HepG2 (cell line): ENCODE results near the gene SIRT7. TPM values are rescaled to one million over a fixed set of nuclear protein-coding genes. Genes with fewer than 3 reads are reported as not detected.

Experiments
- BHLHE40 ChIP-seq: IDR thresholded peaks from 2 replicates; pipeline ENCODE4 v1.6.1; 2011; ENCODE audit warnings: low read length, improper control_type of control experiment
- FOXO1 ChIP-seq: sonication (generic); formaldehyde crosslinking; IDR thresholded peaks from 2 replicates; pipeline ENCODE4 v1.4.0; 2020; ENCODE audit warnings: missing genetic modification reagents
- HIC2 ChIP-seq: sonication (generic); formaldehyde crosslinking; IDR thresholded peaks from 2 replicates; pipeline ENCODE4 v1.9.0; 2022; ENCODE audit warnings: low read depth, missing genetic modification reagents
- JUNB ChIP-seq: sonication (generic); formaldehyde crosslinking; IDR thresholded peaks from 2 replicates; pipeline ENCODE4 v1.8.0; 2022; ENCODE audit warnings: missing genetic modification reagents, mild to moderate bottlenecking, borderline replicate concordance
- JUND ChIP-seq: sonication (generic); formaldehyde crosslinking; IDR thresholded peaks from 2 replicates; pipeline ENCODE4 v1.8.0; 2022; ENCODE audit warnings: mild to moderate bottlenecking, missing genetic modification reagents
- LRRFIP1 ChIP-seq: sonication (generic); formaldehyde crosslinking; conservative IDR thresholded peaks from 2 replicates; pipeline ENCODE4 v1.4.0; 2020; ENCODE audit warnings: missing genetic modification reagents
- MTF2 ChIP-seq: sonication (generic); formaldehyde crosslinking; IDR thresholded peaks from 2 replicates; pipeline ENCODE4 v1.5.0; 2020; ENCODE audit warnings: missing genetic modification reagents, borderline replicate concordance
- MYNN ChIP-seq: sonication (generic); formaldehyde crosslinking; IDR thresholded peaks from 2 replicates; pipeline ENCODE4 v1.4.0; 2020; ENCODE audit warnings: mild to moderate bottlenecking, low read depth, missing genetic modification reagents
- NFATC3 ChIP-seq: sonication (generic); formaldehyde crosslinking; IDR thresholded peaks from 2 replicates; pipeline ENCODE4 v1.5.1; 2020; ENCODE audit warnings: mild to moderate bottlenecking, missing genetic modification reagents
- NFKBIZ ChIP-seq: IDR thresholded peaks from 2 replicates; pipeline ENCODE4 v1.6.1; 2018; ENCODE audit warnings: missing genetic modification reagents, missing compliant biosample characterization
- RARG ChIP-seq: sonication (generic); formaldehyde crosslinking; IDR thresholded peaks from 2 replicates; pipeline ENCODE4 v1.4.0; 2020; ENCODE audit warnings: low read depth, mild to moderate bottlenecking, missing genetic modification reagents
- RFX5 ChIP-seq: IDR thresholded peaks from 2 replicates; pipeline ENCODE4 v1.6.1; 2011; ENCODE audit warnings: low read depth, low read length, improper control_type of control experiment
- TFAP4 ChIP-seq: sonication (generic); IDR thresholded peaks from 2 replicates; pipeline ENCODE4 v1.6.1; 2016; ENCODE audit warnings: low read depth, borderline replicate concordance
- TSC22D2 ChIP-seq: sonication (generic); formaldehyde crosslinking; IDR thresholded peaks from 2 replicates; pipeline ENCODE4 v1.5.1; 2020; ENCODE audit warnings: missing genetic modification reagents, mild to moderate bottlenecking, borderline replicate concordance
- ZBTB26 ChIP-seq: IDR thresholded peaks from 2 replicates; pipeline ENCODE4 v1.6.1; 2016; ENCODE audit warnings: missing compliant biosample characterization, missing genetic modification reagents, borderline replicate concordance
- ZNF326 ChIP-seq: sonication (generic); formaldehyde crosslinking; IDR thresholded peaks from 2 replicates; pipeline ENCODE4 v1.4.0; 2020; ENCODE audit warnings: missing genetic modification reagents, borderline replicate concordance
- ZNF446 ChIP-seq: sonication (generic); formaldehyde crosslinking; IDR thresholded peaks from 2 replicates; pipeline ENCODE4 v1.5.0; 2020; ENCODE audit warnings: mild to moderate bottlenecking, missing genetic modification reagents
- ZNF607 ChIP-seq: sonication (generic); formaldehyde crosslinking; IDR thresholded peaks from 2 replicates; pipeline ENCODE4 v1.5.1; 2020; ENCODE audit warnings: missing genetic modification reagents, mild to moderate bottlenecking, borderline replicate concordance
- ZNF775 ChIP-seq: sonication (generic); formaldehyde crosslinking; IDR thresholded peaks from 2 replicates; pipeline ENCODE4 v1.4.0; 2020; ENCODE audit warnings: missing genetic modification reagents, mild to moderate bottlenecking, moderate library complexity, borderline replicate concordance
- ZSCAN25 ChIP-seq: sonication (generic); formaldehyde crosslinking; IDR thresholded peaks from 2 replicates; pipeline ENCODE4 v1.8.0; 2022; ENCODE audit warnings: mild to moderate bottlenecking, missing genetic modification reagents
- ZSCAN29 ChIP-seq: sonication (generic); formaldehyde crosslinking; conservative IDR thresholded peaks from 2 replicates; pipeline ENCODE4 v1.4.0; 2020; ENCODE audit warnings: mild to moderate bottlenecking, missing genetic modification reagents
- polyA plus RNA-seq, 8 experiments: library from polyadenylated mRNA; depleted of rRNA in 3 of 8; stranded (reverse) in 7 of 8; unstranded in 1 of 8; fragments of >200 nt; fragmentation: Illumina TruSeq in 4 of 8; extraction: Trizol in 4 of 8; gene quantifications; 2 replicates each; pipeline versions ENCODE4 v1.2.1 to v1.2.3, GENCODE V29; 2011 to 2016; ENCODE audit warnings: low read depth in 4 of 8, missing spikeins in 1 of 8, mixed read lengths in 1 of 8; ENCODE audit not compliant: insufficient read depth in 1 of 8
- total RNA-seq, 5 experiments: library from RNA; depleted of rRNA; stranded (reverse); fragments of >200 nt; fragmentation: Illumina TruSeq; extraction: Trizol; gene quantifications; 2 replicates each; pipeline ENCODE4 v1.2.3, GENCODE V29; 2016; ENCODE audit warnings: low read depth in 1 of 5

SIRT7 gene
- total and polyA plus RNA-seq, 2 of the 13 experiments (the other 11 are each of a cell fraction or from before 2014, with no cell fraction given) = 8.3 to 24.8 TPM

- TF ChIP-seq TFAP4 (no peak), ZSCAN25 (CRISPR knock-in tag) (no peak), NFKBIZ (CRISPR knock-in tag) (peak; percentile 15; the same call in 1 of the 2 replicates), JUNB (no peak), HIC2 (peak; percentile 69; the same call in 1 of the 2 replicates), JUND (CRISPR knock-in tag) (peak; percentile 11; the same call in 1 of the 2 replicates), RARG (0 out of 2 replicates have a peak, but pooled peaks have one; percentile 49), TSC22D2 (CRISPR knock-in tag) (0 out of 2 replicates have a peak, but pooled peaks have one; percentile 14), MTF2 (CRISPR knock-in tag) (0 out of 2 replicates have a peak, but pooled peaks have one; percentile 30), RFX5 (no peak), NFATC3 (CRISPR knock-in tag) (peak; percentile 59; the same call in 1 of the 2 replicates), ZNF775 (no peak), ZBTB26 (CRISPR knock-in tag) (0 out of 2 replicates have a peak, but pooled peaks have one; percentile 13), ZNF446 (no peak), FOXO1 (0 out of 2 replicates have a peak, but pooled peaks have one; percentile 11), BHLHE40 (no peak), ZNF607 (peak; percentile 8; the same call in 1 of the 2 replicates), ZNF326 (CRISPR knock-in tag) (0 out of 2 replicates have a peak, but pooled peaks have one; percentile 40), LRRFIP1 (CRISPR knock-in tag) (no peak), ZSCAN29 (CRISPR knock-in tag) (0 out of 2 replicates have a peak, but pooled peaks have one; percentile 34), MYNN (CRISPR knock-in tag) (0 out of 2 replicates have a peak, but pooled peaks have one; percentile 3)
- TF ChIP-seq, all 625 proteins: peak for 26
Measured at GRCh38 chr17:81925860-81926450, 8.0 kb upstream of the SIRT7 start (continued).
